Pons (tissue), 1 donor: ENCODE measurements around the gene HSD3B2.
"Not testable (repeated sequence)": the region's sequence is repeated elsewhere in the genome, so short reads cannot be mapped to it uniquely, and the experiment has no call there.

Source experiments
- DNase-seq: peaks from one replicate; pipeline ENCODE4 v3.0.0-alpha.2; 2016; ENCODE audit warnings: low spot score

Gene HSD3B2

DNA sequence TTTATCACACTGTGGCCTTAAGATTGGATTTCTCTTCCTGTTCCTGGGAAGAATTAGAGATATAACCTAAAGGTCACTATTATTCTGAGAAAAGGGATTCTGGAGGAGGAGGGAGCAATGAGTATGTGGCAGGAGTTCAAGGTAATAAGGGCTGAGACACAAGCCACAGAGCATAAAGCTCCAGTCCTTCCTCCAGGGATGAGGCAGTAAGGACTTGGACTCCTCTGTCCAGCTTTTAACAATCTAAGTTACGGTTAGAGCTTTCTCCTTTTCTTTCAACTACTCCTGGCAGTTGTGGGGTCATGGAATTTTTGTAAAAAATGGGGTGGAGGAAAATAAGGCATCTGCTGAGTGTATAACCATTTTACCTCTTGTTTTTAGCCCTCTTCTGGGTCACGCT is at the start of gene HSD3B2:
TSS of gene HSD3B2 (plus strand) at position 201 of the 400 bp plus-strand sequence. CDS start 270 bp downstream, outside the sequence.
- DNase-seq = no peak

DNA sequence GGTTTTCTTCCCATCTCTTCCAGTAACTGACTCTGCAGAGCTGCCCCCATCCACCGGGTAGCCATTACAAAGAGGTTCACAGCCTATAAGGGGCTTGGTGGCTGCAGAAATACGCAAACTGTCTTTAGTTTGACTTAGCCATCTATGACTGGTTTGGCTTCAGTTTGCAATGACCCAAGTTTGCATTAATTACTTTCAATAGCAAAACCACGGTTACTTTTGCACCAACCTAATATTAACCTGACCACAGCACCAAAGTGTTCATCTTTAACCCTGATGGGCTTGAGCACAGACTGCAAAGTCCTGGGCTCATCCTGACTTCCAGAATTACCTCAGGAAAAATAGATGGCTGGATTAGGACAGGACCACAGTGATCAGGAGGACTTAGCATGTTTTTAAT is 48.5 kb upstream of the HSD3B2 start:
- DNase-seq = no peak

DNA sequence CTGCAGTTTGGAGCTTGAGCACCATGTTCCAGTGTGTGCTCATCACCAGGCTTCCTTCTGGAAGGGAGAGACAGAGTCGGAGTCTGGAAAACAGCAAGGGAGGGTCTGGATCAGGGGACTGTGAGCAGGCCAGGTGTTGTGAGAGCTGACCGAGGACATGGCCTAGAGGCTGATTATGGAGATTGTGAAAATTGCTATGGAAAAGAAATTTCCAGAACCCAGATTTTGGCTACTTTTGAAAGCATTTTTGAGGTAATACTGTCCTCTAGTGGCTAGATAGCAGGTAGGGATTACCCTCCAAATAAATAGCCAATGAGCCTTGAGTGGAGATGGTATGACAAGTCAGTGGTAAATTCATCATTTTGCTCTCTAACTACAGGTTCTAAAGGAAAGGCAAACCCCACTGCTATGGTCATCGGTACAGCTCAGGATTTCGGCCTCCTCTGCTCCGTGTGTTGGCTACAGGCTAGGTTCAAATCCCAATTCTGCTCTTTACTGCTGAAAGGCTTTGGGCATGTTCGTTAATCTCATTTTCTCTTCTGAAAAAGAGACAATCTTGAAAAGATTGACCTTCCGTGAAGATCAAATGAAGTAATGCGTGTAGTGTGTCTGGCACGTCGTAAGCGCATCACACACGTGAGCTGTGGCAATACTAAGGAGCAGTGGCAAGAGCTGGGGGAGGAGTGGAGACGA is 47.4 kb upstream of the HSD3B2 start:
- peak; percentile 45 for DNase-seq

DNA sequence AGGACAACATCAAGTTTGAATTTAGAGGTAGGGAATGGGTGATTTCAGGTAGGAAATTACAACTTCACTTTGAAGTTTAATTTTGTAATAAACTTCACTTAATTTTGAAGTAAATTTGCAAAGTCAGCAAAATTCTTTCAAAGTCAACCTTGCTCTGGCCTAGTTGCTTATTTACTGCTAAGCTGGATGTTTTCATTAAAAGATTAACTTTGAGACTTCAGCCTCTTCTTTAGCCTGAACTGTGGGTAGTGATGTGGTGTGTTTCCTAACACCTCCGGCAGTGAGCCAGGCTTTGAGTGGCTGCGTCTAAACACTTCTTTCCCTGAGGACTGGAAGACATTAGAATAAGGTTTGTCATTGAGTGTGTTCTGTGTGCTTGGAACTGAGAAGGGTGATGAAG is 46.4 kb upstream of the HSD3B2 start, which contains the start of gene HAO2:
TSS of gene HAO2 (plus strand) at position 232 of the 400 bp plus-strand sequence. CDS start 12,301 bp downstream, outside the sequence.
- DNase-seq = no peak

DNA sequence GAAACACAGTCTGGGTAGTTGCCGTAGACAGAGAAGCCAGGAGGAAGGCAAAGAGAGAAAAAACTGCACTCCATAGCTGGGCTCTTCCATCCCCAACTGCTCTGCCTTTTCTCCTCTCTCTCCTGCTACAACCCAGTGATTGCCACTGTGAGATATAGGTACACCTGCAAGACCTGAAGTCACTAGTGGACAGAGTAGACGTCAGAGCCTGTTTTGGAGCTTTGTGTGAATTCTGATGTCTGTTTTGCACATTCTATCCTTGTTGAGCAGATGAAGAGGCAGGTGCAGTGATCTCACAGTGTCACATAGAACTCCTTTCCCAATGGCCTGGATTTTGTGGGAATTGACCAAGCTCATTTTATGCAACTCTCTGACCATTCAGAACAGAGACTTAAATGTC is 44.2 kb upstream of the HSD3B2 start:
- no peak for DNase-seq

DNA sequence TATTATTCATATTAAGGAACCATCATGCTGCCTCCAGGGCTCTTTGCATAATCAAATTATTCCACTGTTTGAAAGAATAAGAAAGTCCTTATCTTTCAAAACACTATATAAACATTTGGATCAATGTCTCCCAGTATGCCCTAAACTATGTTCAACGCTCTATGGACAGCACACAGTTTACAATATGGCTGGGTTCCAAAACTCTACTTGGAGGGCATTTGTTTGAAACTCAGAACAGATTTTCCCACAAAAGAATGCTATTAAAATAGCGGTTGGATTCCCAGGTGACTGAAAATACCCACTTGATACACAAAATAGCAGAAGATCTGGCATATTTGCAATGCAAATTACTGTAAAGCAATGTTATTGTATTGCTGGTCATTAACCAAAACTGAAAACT is 43.1 kb upstream of the HSD3B2 start:
- DNase-seq = no peak

DNA sequence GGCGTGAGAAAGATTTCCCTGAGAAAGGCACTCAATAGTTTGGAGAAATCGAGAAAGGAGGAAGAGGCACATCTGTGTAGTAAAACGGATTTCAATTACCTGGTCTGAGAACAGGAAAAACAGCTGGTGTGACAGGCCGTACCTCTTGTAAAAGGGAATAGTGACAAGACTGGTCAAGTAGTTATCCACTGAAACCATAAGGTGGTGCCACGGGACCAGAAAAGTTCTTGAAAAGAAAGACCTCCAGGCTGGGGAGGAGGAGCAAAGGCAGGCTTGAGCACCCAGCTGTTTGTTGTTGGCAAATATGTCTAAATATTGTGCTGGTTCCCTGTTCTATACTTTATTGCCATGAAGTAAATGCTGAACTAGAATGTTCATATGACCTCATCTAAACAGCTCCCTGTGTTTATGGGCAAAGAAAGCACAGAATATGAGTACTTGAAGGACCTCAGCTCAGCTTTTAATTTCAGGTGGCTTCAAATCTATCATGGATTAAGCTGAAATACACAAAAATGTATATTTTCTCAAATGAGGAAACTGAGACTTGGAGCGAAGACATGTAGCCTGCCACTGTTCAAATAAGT is 42.4 kb upstream of the HSD3B2 start:
- DNase-seq = peak; percentile 19

DNA sequence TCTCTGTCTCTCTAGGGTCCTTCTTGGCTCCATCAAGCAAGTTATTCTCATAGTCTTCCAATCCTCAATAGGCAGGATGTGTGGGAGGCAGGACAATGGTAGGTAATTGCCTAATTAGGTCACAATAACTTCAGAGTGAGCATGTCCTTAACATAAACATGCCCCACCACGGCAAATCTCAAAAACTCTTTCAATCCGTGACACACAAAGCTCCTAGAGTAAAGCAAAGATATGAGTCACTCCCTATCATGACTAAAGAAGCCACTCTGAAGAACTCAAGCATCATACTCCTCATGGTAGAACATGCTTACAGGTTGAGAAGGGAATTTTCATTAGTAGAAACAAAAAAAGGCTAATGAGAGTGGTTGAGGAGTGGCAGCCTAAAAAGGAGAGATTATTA is 41.5 kb upstream of the HSD3B2 start:
- DNase-seq = no peak

DNA sequence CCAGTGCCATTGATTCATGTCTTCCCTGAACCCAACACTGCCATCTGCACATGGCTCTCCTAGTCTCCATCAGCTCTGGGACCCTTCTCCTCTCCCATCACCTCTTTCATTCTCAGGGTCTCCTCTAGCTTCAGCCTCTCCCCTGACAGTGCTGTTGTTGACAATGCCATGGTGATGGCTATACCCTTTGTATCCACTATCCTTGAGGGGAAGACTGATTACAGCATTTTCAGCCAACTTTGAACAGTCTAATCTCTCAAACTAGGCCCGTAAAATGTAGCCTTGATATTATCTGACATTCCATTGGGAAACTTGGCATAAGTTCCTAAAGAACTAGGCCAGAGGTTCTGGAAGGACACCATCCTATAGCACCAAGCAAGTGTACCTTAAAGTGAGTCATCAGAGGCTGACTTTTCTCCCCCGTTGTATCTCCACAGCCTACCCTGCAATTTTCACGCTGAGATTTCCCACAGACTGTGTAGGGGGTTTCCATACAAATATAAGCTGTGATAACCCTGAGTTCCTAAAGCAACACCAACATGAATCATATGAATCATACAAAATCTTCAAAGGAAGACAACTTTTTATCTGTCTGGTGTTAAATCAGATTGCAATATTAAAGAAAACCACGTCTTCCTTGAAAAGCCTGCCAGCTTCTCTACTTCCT is 40.6 kb upstream of the HSD3B2 start:
- no peak for DNase-seq

DNA sequence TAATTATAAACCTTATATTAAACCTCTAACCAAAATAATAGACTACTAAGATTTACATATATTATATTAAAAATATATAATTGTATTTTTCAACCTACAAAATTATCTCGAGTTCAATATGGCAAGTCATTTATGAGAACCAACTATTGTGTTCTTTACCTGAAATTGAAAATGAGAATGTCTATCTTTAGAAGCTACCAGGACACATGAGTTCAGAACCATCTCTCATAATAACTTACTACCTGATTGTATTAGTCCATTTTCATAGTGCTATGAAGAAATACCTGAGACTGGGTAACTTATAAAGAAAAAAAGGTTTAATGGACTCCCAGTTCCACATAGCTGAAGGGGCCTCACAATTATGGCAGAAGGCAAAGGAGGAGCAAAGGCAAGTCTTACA is 39.6 kb upstream of the HSD3B2 start:
- no peak for DNase-seq

DNA sequence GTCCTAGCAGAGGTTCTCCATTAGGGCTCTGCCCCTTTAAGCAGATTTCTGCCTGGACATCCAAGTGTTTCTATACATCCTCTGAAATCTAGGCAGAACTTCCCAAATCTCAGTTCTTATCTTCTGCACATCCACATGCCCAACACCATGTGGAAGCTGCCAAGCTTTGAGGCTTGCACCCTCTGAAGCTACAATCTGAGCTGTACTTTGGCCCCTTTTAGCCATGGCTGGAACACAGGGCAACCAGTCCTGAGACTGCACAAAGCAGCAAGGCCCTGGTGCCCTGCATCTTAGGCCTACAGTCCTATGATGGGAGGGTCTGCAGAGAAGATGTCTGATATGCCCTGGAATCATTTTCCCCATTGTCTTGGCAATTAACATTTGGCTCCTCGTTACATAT is 38.4 kb upstream of the HSD3B2 start:
- DNase-seq = no peak

DNA sequence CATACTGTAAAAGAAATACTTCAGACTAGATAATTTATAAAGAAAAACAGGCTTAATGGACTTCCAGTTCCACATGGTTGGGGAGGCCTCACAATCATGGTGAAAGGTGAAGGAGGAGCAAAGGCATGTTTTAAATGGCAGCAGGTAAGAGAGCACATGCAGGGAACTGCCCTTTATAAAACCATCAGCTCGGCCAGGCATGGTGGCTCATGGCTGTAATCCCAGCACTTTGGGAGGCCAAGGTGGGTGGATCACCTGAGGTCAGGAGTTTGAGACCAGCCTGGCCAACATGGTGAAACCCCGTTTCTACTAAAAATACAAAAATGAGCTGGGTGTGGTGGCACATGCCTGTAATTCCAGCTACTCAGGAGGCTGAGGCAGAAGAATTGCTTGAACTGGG is 37.4 kb upstream of the HSD3B2 start:
- DNase-seq = not testable (repeated sequence)

DNA sequence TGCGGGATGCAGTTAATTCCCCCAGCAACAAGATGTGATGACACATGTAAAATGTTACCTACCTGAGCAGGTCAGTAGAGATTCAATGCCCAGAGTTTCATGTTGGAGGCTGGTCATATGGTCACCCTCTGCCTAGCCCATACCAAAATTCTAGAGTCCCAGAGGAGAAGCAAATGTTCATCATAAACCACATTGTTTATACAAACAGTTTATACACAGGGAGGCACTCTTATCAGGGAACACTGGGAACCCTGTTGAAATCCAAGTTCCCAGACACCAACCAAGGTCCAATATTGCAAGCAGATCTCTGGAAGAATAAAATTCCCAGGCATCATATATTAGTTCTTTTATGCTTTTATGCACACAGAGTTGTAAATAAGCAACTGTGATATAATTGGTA is 35.8 kb upstream of the HSD3B2 start:
- DNase-seq = no peak

DNA sequence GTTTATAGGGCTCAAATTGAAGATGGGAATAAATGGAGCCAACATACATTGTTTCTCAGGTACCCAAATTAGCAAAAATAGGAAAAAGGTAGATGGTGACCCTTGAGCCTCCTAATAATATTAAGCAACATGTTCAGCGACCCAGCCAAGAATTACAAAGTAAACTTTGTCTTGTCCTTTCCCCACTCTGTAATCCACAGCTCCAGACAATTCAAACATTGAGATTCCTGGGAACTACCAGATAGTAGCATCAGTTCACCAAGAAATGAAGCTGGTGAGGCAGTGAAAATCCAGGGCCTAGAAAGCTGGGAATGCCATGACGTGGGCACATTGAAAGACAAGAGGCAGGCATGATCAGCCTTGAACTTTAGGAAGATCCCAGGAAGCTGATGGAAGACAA is 34.6 kb upstream of the HSD3B2 start:
- no peak for DNase-seq

DNA sequence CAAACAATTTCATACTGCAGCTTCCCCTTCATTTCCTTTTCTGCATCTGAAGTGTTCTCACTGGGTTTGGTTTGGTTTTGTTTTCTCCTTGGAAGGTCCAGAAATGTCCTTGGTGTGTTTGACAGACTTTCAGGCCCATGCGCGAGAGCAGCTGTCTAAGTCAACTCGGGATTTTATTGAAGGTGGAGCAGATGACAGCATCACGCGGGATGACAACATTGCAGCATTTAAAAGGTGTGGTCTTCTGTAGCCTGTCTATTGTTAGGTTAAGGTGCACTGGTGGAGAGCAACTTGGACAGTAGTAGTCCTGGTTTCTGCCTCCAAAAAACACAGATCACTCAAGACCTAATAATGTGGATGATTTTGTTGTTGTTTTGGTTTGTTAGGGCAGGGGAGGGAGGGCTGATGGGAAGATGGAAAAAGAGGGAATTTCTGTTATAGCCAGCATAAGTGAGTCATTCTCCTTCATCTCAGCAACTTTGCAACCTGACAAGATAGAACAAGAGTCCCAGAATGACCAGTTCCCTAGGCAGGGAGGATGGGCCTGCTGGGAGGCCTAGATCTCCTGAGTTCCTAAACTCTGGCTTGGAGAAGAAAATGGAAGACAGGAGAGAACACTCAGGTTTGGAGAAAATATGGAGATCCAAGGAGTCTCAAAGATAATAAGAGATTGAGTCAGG is 33.8 kb upstream of the HSD3B2 start:
- no peak for DNase-seq

DNA sequence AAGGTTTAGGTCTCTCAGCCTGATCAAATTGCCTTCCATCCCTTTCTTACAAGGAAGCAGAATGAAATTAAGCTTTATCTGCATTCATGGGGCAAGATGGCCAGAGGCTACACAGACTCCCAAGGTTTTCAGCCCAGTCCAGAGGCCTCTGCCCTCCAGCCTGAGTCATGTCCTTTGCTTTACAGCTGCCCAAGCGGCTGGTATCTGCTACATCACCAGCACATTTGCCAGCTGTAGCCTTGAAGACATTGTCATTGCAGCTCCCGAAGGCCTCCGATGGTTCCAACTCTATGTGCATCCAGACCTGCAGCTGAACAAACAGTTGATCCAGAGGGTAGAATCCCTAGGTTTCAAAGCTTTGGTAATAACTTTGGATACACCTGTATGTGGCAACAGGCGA is 30.4 kb upstream of the HSD3B2 start:
- no peak for DNase-seq

DNA sequence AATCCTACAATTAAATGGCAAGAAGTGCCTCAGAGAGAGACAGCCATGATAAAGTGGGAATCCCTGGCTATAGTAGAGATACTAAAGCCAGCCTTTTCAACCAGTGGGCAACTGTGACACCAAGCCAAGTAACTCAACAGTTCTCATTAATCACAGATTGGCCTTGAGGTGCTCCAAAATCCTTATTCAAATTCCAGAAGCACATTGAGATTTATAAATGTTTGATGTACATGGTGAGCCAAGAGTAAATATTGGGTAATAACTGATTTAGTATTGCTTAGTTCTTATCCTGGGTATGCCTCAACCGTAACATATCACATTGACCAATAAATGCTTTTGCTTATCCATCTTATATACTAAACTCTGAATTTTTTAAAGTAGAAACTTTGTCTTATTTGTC is 29.3 kb upstream of the HSD3B2 start:
- DNase-seq = no peak

DNA sequence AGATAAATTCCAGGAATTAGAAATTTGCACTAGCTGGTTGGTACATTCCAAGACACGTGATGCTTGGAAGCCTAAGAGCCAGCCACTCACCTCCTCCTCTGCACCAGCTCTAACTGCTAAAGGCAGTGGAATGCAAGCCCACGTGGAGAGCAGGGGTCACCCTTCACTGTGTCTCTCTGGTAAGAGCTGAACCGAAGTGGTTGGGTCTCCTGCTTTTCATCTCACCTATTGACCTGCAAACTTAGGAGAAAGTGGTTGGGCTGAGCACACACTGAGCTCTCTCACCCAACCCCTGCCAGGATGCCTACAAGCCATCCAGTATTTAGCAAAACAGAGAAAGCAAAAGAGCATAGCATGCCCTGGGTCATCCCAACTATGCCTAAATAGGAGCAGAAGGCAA is 27.1 kb upstream of the HSD3B2 start:
- no peak for DNase-seq

DNA sequence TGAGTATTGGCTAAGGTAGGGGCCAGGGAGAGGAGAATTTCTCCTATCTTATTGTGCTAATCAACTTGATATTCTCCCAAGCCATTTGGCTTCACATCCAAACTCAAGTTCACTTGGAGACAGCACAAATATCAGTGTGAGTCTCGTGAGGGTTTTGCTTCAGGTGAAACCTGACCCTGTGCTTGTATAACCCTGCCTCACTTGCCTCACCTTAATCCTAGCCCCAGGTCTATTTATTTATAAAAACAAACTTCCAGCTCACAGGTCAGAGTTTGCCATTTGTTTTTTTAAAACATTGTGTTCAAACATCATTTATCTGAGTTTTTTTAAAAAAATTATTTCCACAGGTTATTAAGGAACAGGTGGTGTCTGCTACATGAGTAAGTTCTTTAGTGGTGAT is 26.5 kb upstream of the HSD3B2 start:
- no peak for DNase-seq

DNA sequence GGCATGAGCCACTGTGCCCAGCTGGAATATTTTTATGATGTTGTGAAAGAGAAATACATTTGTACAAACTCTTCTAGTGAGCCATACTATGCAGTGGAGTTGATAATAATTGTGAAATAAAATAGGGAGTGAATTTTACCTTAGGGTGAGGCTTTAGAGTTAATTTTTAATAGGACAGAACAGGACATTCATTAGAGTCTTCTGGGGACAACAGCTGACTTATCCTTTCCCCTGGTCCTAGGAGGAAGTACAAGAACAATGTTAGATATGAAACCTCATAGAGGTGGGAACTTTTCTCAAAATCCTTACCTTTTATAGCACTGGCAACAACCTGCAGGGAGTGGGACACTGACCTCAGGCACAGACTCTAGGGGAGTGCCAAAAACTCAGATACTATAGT is 24.4 kb upstream of the HSD3B2 start:
- no peak for DNase-seq

DNA sequence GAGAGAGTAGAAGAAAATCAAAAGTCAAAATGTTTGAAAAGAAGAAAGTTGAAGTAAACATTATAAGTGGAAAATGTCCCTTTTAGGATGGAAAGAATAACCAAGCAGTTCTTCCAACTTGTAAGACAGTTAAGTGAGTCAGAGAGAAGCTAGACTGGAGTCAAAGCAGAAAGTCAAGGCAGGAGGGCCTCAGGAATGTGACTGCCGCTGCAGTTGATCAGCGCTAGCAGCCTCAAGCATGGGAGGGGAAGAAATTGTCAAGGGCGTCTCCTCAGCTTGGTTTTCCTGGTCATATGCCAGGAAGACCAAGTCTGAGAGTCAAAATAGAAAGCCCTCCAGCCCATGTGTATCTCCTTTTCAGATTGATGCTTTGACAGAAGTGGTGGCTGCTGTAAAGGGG is 23.2 kb upstream of the HSD3B2 start:
- no peak for DNase-seq

DNA sequence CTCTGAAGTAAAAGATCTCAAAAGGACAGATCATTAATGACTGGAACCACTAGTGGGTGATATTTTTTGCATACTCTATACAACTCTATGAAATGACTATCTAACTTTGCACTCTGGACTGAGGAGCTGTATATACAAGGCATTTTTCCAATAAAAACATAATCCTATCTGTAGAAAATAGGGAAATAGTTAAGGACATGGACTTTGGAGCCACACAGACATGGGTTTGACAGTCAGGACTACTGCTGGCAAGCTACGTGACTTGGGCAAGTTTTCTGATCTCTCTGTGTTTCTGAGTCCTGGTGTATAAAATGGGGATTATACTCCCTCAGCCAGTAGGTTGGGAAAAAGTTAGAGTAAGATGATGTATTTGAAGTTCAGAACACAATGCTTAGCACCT is 20.9 kb upstream of the HSD3B2 start:
- DNase-seq = no peak

DNA sequence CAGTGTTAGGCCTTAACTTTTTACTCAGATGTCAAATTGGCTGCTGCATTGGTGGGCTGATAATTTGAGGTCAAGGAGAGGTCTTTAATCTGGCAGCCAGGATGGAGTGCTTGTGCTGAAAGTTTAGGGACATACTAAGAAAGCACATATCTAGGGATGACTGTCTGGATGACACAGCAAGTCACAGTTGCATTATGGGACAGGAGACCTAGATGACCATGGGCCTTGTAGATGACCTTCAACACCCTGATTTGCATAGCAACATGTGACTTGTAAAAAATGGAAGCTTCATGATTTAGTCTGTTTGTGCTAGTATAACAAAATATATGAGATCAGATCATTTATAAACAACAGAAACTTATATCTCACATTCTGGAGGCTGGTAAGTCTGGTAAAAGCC is 18.0 kb upstream of the HSD3B2 start:
- DNase-seq = no peak
